NCI-H510A (cell line): ENCODE measurements around the gene LURAP1L.

Experiments
- DNase-seq: peaks from one replicate; lab custom pipeline; 2025; lab: John Stamatoyannopoulos, UW

The LURAP1L gene

DNA sequence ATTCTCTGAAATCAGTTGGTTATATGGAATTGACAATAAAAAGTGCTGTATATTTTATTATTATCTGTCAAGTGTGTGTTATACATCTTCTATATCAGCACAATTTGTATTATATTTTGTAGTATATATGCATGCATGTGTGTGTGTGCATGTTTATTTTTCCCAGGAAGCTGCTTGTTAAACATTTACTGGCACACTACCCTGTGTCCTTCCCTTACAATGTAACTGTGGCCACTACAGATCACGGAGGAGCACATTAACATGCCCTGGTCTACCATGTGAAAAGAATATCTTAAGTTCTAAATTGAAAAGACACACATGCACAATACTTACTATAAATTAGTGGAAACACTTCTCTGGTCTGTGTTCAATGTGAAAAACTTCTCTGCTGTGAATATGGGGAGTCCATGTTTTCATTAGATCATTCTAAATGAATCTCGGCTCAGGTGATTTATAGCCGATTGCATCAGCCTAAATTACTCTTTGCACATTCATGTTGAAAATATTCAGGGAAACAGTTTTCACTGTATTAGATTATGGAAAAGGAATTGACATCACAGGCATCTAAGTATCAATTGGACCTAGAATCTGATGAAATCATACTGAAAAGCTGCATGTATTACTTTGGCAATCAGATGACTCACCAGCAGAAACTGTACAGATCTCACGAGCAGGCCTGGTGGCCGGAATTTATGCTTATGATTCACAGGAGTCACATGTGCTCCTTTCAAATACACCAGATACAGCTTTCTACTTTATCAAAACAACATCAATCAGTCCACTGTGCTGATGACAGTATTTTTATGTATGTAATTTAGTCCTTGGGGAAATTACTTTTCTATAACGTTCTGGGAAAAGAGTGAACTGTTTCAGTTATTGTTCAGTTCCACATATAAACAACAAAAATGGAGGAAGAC lies 39.4 kb downstream of the LURAP1L start:
- no peak for DNase-seq

DNA sequence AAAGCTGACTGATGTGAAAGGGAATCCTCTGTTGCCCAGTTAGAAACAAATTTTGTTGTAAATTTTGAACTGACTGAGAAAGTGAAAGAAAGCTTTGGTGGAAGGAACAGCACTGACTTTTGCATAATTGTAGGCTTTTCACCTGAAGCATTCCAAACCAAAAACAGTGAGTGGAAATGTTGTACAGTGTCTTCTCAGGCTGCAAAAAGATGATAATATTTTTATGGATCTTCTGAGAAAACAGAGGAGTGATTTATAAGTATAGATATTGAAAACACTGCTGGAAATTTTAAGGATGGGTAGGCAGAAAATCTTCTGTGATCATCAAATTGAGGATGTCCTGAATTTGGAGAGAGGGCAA lies 40.0 kb downstream of the LURAP1L start:
- no peak for DNase-seq

- DNase-seq = no peak
These were observed 41.1 kb downstream of the LURAP1L start for GRCh38 chr9:12815888-12816287.

DNA sequence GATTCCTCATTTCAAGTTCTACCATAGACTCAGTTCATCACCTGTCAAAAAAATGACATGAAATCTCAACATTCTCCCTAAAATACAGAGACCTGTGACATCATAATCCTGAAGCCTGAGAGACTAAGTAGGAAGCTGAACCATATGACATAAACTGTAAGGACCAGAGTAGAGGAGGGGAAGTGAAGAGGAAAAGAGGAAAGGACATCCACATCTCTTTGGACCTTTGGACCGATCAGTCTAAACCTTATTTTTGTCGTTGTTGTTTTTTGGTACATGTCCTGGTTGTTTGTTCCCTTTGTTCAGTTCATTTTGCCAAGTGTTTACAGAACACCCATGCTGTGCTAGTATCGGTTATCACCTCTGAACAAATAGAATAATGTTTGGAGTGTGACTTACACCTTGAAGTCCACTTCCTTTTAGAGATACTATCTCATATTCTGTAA lies 41.9 kb downstream of the LURAP1L start:
- DNase-seq = no peak

DNA sequence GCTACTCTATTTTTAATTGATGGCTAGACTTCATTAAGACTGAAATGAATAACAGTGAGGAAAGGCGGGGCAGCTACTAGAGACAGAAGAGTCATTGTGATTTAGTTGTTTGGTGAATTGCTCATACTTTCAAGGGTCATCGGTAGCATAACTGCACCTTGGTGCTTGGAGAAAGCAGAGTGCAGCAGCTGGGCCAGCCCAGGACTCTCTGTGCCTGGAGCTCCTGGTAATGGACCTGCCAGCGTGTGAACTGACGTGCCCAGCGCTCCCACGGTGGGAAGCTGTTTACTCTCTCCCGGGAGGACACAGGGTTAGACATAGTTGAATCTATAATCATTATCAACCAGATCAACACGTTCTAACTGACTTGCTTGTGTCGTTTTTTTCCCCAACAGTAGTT lies 42.9 kb downstream of the LURAP1L start:
- peak; percentile 39 for DNase-seq

- DNase-seq = no peak
These were observed 43.7 kb downstream of the LURAP1L start for GRCh38 chr9:12818431-12819000.

- DNase-seq = no peak
These were observed 44.8 kb downstream of the LURAP1L start for GRCh38 chr9:12819436-12820185.

GRCh38 chr9:12822111-12822510 lies 47.3 kb downstream of the LURAP1L start:
- no peak for DNase-seq

DNA sequence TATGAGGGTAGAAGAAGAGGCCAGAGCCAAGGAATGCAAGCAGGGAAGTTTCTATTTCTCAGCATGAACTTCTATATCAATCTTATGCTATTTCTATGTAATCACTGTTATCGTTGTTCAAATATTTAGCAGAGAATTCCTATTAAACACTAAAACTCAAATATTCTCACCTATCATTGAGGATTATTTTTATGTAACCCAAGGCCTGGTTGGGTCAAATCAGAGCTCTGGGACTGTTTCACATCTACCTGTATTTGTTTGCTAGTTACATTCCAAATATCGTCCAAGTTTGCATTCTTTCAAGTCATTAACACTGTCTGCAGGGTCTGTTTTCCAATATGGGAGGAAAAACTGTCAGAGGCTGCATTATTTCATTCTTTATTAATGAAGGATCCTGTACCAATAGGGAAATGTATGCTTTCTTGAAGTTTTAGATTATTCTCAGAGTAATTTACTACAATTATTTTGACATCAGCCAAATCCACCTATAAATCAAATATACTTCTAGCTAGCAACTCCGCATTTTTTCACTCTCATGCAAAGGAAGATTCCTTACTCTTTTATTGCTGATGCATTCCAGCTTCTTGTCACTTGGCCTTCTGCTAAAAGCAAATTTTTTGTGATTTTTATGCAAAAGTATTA lies 52.2 kb downstream of the LURAP1L start:
- no peak for DNase-seq

DNA sequence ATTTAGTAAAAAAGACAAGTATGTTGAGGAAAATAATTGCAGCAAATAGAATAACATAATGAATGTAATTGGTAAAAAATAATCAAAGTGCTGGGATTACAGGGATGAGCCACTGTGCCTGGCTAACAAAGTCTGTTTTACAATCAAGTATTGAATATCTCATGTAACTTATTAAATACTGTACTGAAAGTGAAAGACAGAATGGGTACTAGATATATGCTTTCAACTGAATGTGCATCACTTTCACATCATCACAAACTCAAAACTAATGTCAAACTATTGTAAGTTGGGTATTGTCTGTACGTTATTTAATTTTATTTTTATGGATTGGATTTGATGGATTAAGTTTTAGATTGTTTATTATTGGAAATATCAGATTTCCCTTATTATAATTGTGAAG lies 58.9 kb downstream of the LURAP1L start:
- no peak for DNase-seq

- DNase-seq = no peak
These were observed 63.7 kb downstream of the LURAP1L start for GRCh38 chr9:12838546-12838945.

DNA sequence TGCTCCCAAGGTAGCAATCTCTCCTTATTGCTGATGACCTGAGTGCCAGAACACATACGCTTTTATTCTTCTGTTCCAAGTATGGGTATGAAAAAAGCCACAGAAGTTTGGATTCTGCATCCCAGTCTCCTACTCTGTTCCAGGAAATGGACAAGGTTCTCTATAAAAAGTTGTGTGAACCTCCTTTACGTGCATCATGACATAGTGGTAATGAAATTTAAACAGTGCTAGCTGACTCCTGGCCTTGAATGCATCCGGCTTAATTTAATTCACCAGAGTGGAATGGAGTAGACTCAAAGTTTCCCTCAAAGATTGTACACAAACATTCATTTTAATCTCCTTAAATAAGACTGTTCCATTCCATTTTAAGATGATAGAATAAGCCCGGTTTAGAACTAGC lies 68.9 kb downstream of the LURAP1L start:
- no peak for DNase-seq

- no peak for DNase-seq
These were observed 71.2 kb downstream of the LURAP1L start for GRCh38 chr9:12846035-12846434.

GRCh38 chr9:12847561-12847960 lies 72.7 kb downstream of the LURAP1L start:
- DNase-seq = no peak

DNA sequence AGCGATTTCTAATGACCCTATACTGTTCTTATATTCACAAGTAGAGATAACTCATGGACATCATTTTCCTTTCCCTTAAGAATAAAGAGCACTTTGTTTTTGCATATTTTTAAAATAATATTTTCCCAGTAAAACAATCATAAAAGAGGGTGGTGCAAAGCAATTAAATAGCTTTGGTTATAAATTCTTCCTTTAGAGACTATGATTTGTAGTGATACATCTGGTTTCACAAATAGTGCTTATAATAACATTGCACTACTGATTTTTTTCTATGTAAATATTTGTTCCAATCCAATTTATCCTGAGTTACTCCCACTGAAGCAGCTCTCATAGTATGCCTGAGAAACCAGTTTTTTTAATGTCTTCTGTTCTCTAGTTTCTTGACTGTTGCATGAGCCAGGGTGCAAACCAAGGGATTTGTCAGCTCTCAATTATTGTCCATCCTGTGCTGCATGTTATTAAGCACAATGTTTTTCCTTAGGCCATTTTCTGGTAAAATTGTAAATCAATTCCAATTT lies 74.7 kb downstream of the LURAP1L start:
- no peak for DNase-seq

DNA sequence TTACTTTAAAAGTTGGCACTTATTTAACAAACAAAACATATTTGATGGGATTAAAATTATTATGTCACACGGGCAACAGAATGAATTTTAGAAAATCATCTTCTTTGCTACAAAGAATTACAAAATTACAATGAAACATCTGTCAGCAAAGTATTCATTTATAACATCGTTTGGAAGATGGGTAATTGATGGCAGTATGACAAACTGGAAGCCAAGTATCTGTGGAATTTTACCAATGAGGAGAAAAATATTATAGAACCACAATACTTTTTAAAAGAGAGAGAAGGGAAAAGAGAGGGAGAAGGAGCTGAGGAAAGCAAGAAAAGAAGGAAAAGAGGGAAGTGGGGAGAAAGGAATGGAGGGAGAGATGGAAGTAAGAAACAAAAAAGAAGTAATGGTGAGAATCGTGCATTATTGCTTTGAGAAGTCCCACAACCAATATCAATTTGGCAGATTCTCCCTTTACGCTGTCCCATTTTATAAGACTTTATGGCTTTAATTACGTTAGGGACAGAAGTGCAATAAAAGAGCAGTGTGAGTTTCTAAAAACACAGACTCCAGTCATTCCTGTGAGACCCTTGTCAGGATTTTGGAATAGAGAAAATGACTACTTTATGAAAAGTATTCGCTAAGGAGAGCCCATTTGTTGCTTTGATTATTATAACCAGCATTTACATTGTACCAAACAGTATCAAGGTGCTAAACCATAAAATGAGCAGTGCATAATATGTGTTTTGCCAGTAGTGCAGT lies 76.7 kb downstream of the LURAP1L start:
- DNase-seq = no peak

DNA sequence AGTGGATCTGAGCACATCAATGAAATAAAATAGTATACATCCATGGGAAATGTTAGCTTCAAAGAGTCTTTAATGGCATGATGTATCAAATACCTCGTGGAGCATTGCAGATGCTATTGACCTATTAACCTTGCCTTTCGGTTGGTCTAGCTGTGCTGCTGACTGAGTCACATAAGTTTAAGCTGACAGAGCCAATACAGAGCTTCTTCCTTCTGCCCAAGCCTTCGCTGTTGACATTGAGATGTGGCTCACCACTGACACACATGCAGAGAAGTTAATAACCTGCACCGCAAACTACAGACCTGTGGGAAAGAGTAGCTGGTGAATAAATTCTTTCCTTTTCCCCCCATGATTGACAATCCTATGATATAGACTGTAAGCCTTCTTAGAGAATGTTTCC lies 78.2 kb downstream of the LURAP1L start:
- no peak for DNase-seq

DNA sequence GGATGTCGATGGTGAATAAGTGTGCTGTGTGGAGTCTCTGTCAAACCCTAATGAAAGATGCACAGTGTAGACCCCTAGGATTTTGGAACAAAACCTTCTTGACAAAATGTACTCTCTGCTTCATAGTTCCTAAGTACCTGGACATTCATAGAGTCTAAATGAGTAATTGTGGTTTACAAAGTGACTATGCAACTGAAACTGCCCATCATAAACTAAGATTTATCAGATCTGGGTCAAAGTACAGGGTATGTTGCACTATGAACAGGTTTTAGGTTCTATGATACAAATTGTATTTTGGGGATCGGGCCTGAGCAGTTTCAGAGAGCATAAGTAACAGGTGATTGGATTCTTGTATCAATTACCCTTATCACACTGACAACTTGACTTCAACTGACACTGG lies 79.4 kb downstream of the LURAP1L start:
- no peak for DNase-seq

GRCh38 chr9:12855066-12855465 lies 80.2 kb downstream of the LURAP1L start:
- no peak for DNase-seq

GRCh38 chr9:12856603-12857002 lies 81.8 kb downstream of the LURAP1L start:
- DNase-seq = no peak

GRCh38 chr9:12859704-12860251 lies 85.0 kb downstream of the LURAP1L start:
- DNase-seq = no peak
